IMR-90 (cell line): Measurements from ENCODE around the gene CIZ1. TPM values are rescaled to one million over a fixed set of nuclear protein-coding genes. Genes with fewer than 3 reads are reported as not detected.
A peak's percentile ranks its signal among the peaks of the same experiment; 100 is the strongest.

Experiments
- ATAC-seq: fragments of 200-7000 bp; cut with Tn5 transposase; 2 replicates; pipeline ENCODE4 v1.9.1; 2020; ENCODE audit warnings: low read depth, mild to moderate bottlenecking, moderate library complexity
- BruUV-seq: library from RNA; stranded (reverse); fragments of 400-500 nt; replicated peaks from 2 replicates; lab custom pipeline; 2021; lab: Mats Ljungman, UMichigan
- CTCF ChIA-PET: fragments of 300-600 bp; formaldehyde crosslinking; extraction: SDS; loops from one replicate; lab custom pipeline; 2021; ENCODE audit warnings: antibody characterized with exemption; lab: Yijun Ruan, JAX
- POLR2A ChIA-PET: fragments of 300-600 bp; sonication (Branson Sonifier 250); formaldehyde crosslinking; loops from one replicate; lab custom pipeline; 2022; ENCODE audit warnings: antibody characterized with exemption; ENCODE audit not compliant: unreplicated experiment; lab: Charles Lee
- DNase-seq: peaks from one replicate; pipeline ENCODE4 v3.0.0; 2013
- H2AFZ ChIP-seq: replicated peaks from 2 replicates; pipeline ENCODE3; 2013; ENCODE audit warnings: low read length, mild to moderate bottlenecking; ENCODE audit not compliant: poor library complexity
- H2AK5ac ChIP-seq: 2 replicates; pipeline ENCODE4 v1.6.1; 2013; ENCODE audit warnings: low read depth, low read length, inconsistent platforms
- H2AK9ac ChIP-seq: replicated peaks from 2 replicates; pipeline ENCODE3; 2013; ENCODE audit warnings: mild to moderate bottlenecking, low read depth, low read length, moderate library complexity; ENCODE audit not compliant: poor library complexity
- H2BK120ac ChIP-seq: 2 replicates; pipeline ENCODE4 v1.6.1; 2013; ENCODE audit warnings: low read depth, low read length, inconsistent platforms
- H2BK15ac ChIP-seq: 3 replicates; pipeline ENCODE4 v1.6.1; 2013; ENCODE audit warnings: low read depth, low read length, inconsistent platforms
- H2BK20ac ChIP-seq: 2 replicates; pipeline ENCODE4 v1.6.1; 2013; ENCODE audit warnings: low read depth, mild to moderate bottlenecking, inconsistent platforms, low read length, moderate library complexity
- H2BK5ac ChIP-seq: 2 replicates; pipeline ENCODE4 v1.6.1; 2013; ENCODE audit warnings: mild to moderate bottlenecking, low read depth, low read length, inconsistent platforms; ENCODE audit not compliant: poor library complexity, severe bottlenecking
- H3K14ac ChIP-seq: replicated peaks from 2 replicates; pipeline ENCODE4 v1.6.1; 2013; ENCODE audit warnings: low read depth, low read length, inconsistent platforms
- H3K18ac ChIP-seq: 2 replicates; pipeline ENCODE4 v1.6.1; 2013; ENCODE audit warnings: low read depth, low read length, control low read depth
- H3K23ac ChIP-seq: 2 replicates; pipeline ENCODE4 v1.6.1; 2013; ENCODE audit warnings: low read depth, low read length, inconsistent platforms
- H3K27ac ChIP-seq: 2 replicates; pipeline ENCODE4 v1.5.1; 2013; ENCODE audit warnings: mild to moderate bottlenecking, control low read depth, low read length; ENCODE audit not compliant: insufficient read depth
- H3K27me3 ChIP-seq: 2 replicates; pipeline ENCODE4 v1.6.1; 2013; ENCODE audit warnings: low read length; ENCODE audit not compliant: control insufficient read depth, insufficient read depth
- H3K36me3 ChIP-seq: 2 replicates; pipeline ENCODE4 v1.6.1; 2013; ENCODE audit warnings: low read length, mixed read lengths; ENCODE audit not compliant: control insufficient read depth, insufficient read depth
- H3K4ac ChIP-seq: 2 replicates; pipeline ENCODE4 v1.6.1; 2013; ENCODE audit warnings: low read depth, low read length, inconsistent platforms
- H3K4me1 ChIP-seq: 2 replicates; pipeline ENCODE4 v1.6.1; 2013; ENCODE audit warnings: low read length, mixed read lengths; ENCODE audit not compliant: control insufficient read depth, insufficient read depth
- H3K4me2 ChIP-seq: 2 replicates; pipeline ENCODE4 v1.6.1; 2013; ENCODE audit warnings: low read depth, mild to moderate bottlenecking, control low read depth, low read length, moderate library complexity
- H3K4me3 ChIP-seq: 2 replicates; pipeline ENCODE4 v1.5.1; 2013; ENCODE audit warnings: low read depth, mild to moderate bottlenecking, control low read depth, low read length, moderate library complexity; ENCODE audit not compliant: insufficient read depth
- H3K56ac ChIP-seq: 2 replicates; pipeline ENCODE4 v1.6.1; 2013; ENCODE audit warnings: low read length, inconsistent platforms; ENCODE audit not compliant: insufficient read depth; ENCODE audit errors: extremely low read depth
- H3K79me1 ChIP-seq, 2 experiments: 2 replicates each; pipeline ENCODE4 v1.6.1; 2013; ENCODE audit warnings: low read length in 2 of 2, inconsistent platforms in 1 of 2, low read depth in 1 of 2
- H3K9ac ChIP-seq: 2 replicates; pipeline ENCODE4 v1.6.1; 2013; ENCODE audit warnings: low read depth, low read length, control low read depth
- H3K9me1 ChIP-seq: 2 replicates; pipeline ENCODE4 v1.6.1; 2013; ENCODE audit warnings: low read length, inconsistent platforms; ENCODE audit not compliant: insufficient read depth
- H3K9me3 ChIP-seq: 2 replicates; pipeline ENCODE4 v1.6.1; 2013; ENCODE audit warnings: low read length; ENCODE audit not compliant: control insufficient read depth, insufficient read depth
- H4K20me1 ChIP-seq: 2 replicates; pipeline ENCODE4 v1.6.1; 2013; ENCODE audit warnings: low read length, inconsistent platforms; ENCODE audit not compliant: insufficient read depth
- H4K5ac ChIP-seq: 2 replicates; pipeline ENCODE4 v1.6.1; 2013; ENCODE audit warnings: mild to moderate bottlenecking, low read depth, low read length, control low read depth
- H4K8ac ChIP-seq, 2 experiments: 2 replicates each; pipeline ENCODE4 v1.6.1; 2013; ENCODE audit warnings: low read depth in 2 of 2, low read length in 2 of 2, control low read depth in 1 of 2, inconsistent platforms in 1 of 2
- H4K91ac ChIP-seq: 2 replicates; pipeline ENCODE4 v1.6.1; 2013; ENCODE audit warnings: low read depth, low read length, inconsistent platforms; ENCODE audit not compliant: insufficient read depth
- CEBPB ChIP-seq: IDR thresholded peaks from 2 replicates; pipeline ENCODE4 v1.6.1; 2012; ENCODE audit warnings: low read depth, low read length, improper control_type of control experiment
- CHD1 ChIP-seq: IDR thresholded peaks from 2 replicates; pipeline ENCODE4 v1.6.1; 2012; ENCODE audit warnings: low read depth, low read length, improper control_type of control experiment
- FOS ChIP-seq: fragments of 150-350 bp; IDR thresholded peaks from 2 replicates; pipeline ENCODE4 v1.6.1; 2016; ENCODE audit warnings: low read depth, low read length
- MAFK ChIP-seq: IDR thresholded peaks from 2 replicates; pipeline ENCODE4 v1.6.1; 2012; ENCODE audit warnings: low read depth, low read length, improper control_type of control experiment
- MXI1 ChIP-seq: IDR thresholded peaks from 2 replicates; pipeline ENCODE4 v1.6.1; 2012; ENCODE audit warnings: low read depth, mild to moderate bottlenecking, low read length, moderate library complexity, borderline replicate concordance
- NFE2L2 ChIP-seq: fragments of 150-350 bp; IDR thresholded peaks from 2 replicates; pipeline ENCODE4 v1.6.1; 2016; ENCODE audit warnings: low read depth, mild to moderate bottlenecking, low read length
- POLR2A ChIP-seq: IDR thresholded peaks from 2 replicates; pipeline ENCODE4 v1.6.1; 2012; ENCODE audit warnings: mild to moderate bottlenecking, low read depth, low read length
- RAD21 ChIP-seq: IDR thresholded peaks from 2 replicates; pipeline ENCODE4 v1.6.1; 2012; ENCODE audit warnings: low read length, improper control_type of control experiment
- RCOR1 ChIP-seq: IDR thresholded peaks from 2 replicates; pipeline ENCODE4 v1.6.1; 2012; ENCODE audit warnings: mild to moderate bottlenecking, low read length, improper control_type of control experiment; ENCODE audit not compliant: insufficient replicate concordance
- RFX5 ChIP-seq: IDR thresholded peaks from 2 replicates; pipeline ENCODE4 v1.8.0; 2012; ENCODE audit warnings: low read depth, mild to moderate bottlenecking, low read length, moderate library complexity
- SMC3 ChIP-seq: fragments of 150-350 bp; IDR thresholded peaks from 2 replicates; pipeline ENCODE4 v1.6.1; 2016; ENCODE audit warnings: low read depth, mild to moderate bottlenecking, antibody characterized with exemption, low read length, moderate library complexity
- USF2 ChIP-seq: fragments of 150-350 bp; IDR thresholded peaks from 2 replicates; pipeline ENCODE4 v1.6.1; 2017; ENCODE audit warnings: mild to moderate bottlenecking, antibody characterized with exemption, low read length, low read depth
- WGBS, 2 experiments: methylation state at CpG; one replicate each; pipeline versions ENCODE4 v1.1.5 to v1.1.7; 2013; ENCODE audit warnings: missing lambda C conversion rate in 2 of 2; ENCODE audit not compliant: insufficient read length in 1 of 2; ENCODE audit errors: extremely low coverage in 2 of 2; 5-methylcytosine and 5-hydroxymethylcytosine counted together
- dilution Hi-C: fragments of 300-500 bp; cut with HindIII; formaldehyde crosslinking; loops from one replicate; pipeline ENCODE4 v1.14.3; 2018; ENCODE audit warnings: low sequenced_read_pairs; ENCODE audit not compliant: unreplicated experiment
- in situ Hi-C: fragments of 300-500 bp; cut with MboI; formaldehyde crosslinking; loops from 3 replicates; pipeline ENCODE4 v1.14.3; 2019; ENCODE audit warnings: low sequenced_read_pairs, inconsistent platforms, mixed read lengths
- intact Hi-C: fragments of 100-400 bp; cut with micrococcal nuclease; formaldehyde crosslinking; loops from 2 replicates; pipeline ENCODE4 v1.10.0; 2022
- polyA plus RNA-seq, 3 experiments: library from polyadenylated mRNA; depleted of rRNA; stranded (reverse); fragments of >200 nt; gene quantifications; 2 replicates each; pipeline ENCODE4 v1.2.3, GENCODE V29; 2012; ENCODE audit warnings: low replicate concordance in 1 of 3
- total RNA-seq: library from RNA; depleted of rRNA; stranded (reverse); fragments of >200 nt; gene quantifications from 2 replicates; pipeline ENCODE4 v1.2.3, GENCODE V29; 2012
- TF ChIP-seq, protein P1 (sequence below): conservative IDR thresholded peaks from 2 replicates; pipeline ENCODE4 v1.5.1; 2012; ENCODE audit warnings: mild to moderate bottlenecking, low read depth, low read length, improper control_type of control experiment

The CIZ1 gene
- total and polyA plus RNA-seq, 2 of the 4 experiments (the other 2 are of a cell fraction) = 13.8 to 51.9 TPM

DNA sequence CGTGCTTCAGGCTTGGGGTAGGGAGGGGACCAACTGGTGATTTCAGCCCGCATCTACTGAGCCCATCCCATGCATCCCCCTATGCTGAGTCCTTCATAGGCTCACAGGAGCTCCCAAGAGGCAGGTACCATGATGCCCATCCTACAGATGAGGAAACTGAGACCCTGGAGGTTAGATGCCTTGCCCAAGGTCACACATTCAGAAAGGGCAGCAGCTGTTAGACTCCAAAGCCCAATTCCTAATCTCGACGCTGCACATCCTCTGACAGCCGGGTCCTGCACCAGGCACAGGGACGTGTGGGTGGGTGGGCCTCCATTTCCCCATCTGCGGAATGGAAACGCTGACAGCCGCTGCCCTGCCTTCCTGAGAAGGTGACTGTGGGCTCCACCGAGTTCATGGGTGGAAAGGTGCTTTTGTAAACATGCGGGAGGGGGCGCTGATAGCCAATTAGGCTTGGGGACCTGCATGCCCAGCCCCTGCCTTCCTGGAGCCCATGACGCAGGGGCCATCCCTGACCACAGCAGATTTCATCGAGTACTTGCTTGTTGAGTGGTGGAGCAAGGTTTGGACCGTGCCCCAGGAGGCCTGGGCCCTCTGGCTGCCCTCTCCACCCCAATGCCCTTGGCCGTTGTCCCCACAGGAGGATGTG, 14.0 kb upstream of the CIZ1 start:
- H2AFZ ChIP-seq = no peak overlapping the region
- H3K9me1 ChIP-seq = peaks cover 3% of the 10 kb centered on the region; the same call in 1 of the 2 replicates
- H4K20me1 ChIP-seq = peaks cover 3% of the 10 kb centered on the region; the same call in 1 of the 2 replicates
- no peak overlapping the region for H3K9ac ChIP-seq
- H3K14ac ChIP-seq = no peak overlapping the region
- TF ChIP-seq SMC3 (no peak), RAD21 (no peak), RCOR1 (no peak), POLR2A (no peak), NFE2L2 (no peak), FOS (no peak), CEBPB (no peak), CHD1 (no peak), MXI1 (no peak), USF2 (no peak), MAFK (no peak), RFX5 (no peak)
- TF ChIP-seq, protein P1, sequence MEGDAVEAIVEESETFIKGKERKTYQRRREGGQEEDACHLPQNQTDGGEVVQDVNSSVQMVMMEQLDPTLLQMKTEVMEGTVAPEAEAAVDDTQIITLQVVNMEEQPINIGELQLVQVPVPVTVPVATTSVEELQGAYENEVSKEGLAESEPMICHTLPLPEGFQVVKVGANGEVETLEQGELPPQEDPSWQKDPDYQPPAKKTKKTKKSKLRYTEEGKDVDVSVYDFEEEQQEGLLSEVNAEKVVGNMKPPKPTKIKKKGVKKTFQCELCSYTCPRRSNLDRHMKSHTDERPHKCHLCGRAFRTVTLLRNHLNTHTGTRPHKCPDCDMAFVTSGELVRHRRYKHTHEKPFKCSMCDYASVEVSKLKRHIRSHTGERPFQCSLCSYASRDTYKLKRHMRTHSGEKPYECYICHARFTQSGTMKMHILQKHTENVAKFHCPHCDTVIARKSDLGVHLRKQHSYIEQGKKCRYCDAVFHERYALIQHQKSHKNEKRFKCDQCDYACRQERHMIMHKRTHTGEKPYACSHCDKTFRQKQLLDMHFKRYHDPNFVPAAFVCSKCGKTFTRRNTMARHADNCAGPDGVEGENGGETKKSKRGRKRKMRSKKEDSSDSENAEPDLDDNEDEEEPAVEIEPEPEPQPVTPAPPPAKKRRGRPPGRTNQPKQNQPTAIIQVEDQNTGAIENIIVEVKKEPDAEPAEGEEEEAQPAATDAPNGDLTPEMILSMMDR = no peak
- 0 out of 2 replicates have a peak overlapping the region, but pooled peaks have one; percentile 54 for H2AK5ac ChIP-seq
- CTCF ChIA-PET = no interaction called here
- H2BK20ac ChIP-seq = no peak overlapping the region
- no peak overlapping the region for H3K18ac ChIP-seq
- H2BK120ac ChIP-seq = no peak overlapping the region
- H4K5ac ChIP-seq = no peak overlapping the region
- no peak overlapping the region for H3K56ac ChIP-seq
- H3K27ac ChIP-seq = no peak overlapping the region
- H3K4me1 ChIP-seq = no peaks in the 10 kb centered on the region; the same call in 1 of the 2 replicates
- H3K4ac ChIP-seq = no peak overlapping the region
- 84% methylated on average over 6 of the region's 16 CpGs; no CpG with 5 or more reads in 1 of the 2 experiments for WGBS, 2 experiments
- intact Hi-C loops = no loop called here
- POLR2A ChIA-PET = no interaction called here
- no TSS peak for BruUV-seq
- H3K36me3 ChIP-seq = no peaks in the 10 kb centered on the region
- no peak overlapping the region for H2BK15ac ChIP-seq
- no peaks in the 10 kb centered on the region for H3K27me3 ChIP-seq
- dilution Hi-C loops = no loop called here
- H3K4me3 ChIP-seq = no peak overlapping the region
- H2AK9ac ChIP-seq = no peak overlapping the region
- ATAC-seq = no peak
- H4K91ac ChIP-seq = no peak overlapping the region
- no peak overlapping the region for H3K23ac ChIP-seq
- H3K9me3 ChIP-seq = no peaks in the 10 kb centered on the region
- in situ Hi-C loops = no loop called here
- H4K8ac ChIP-seq = no peak overlapping the region
- H3K4me2 ChIP-seq = no peak overlapping the region
- no peak for DNase-seq
- no peak overlapping the region for H2BK5ac ChIP-seq
- H3K79me1 ChIP-seq = peaks cover 0 to 4% of the 10 kb centered on the region in 2 experiments; a peak in 1 of 4 replicates
